GM23248 (cell line): ENCODE data around the gene TMC8. TPM values are rescaled to one million over a fixed set of nuclear protein-coding genes. Genes with fewer than 3 reads are reported as not detected.

Experiments used
- DNase-seq: peaks from one replicate; pipeline ENCODE4 v3.0.0-alpha.2; 2015
- H2AFZ ChIP-seq: fragments of 200-600 bp; sonication (generic); 2 replicates; pipeline ENCODE4 v1.6.1; 2016; ENCODE audit warnings: antibody characterized with exemption
- H3F3A ChIP-seq: fragments of 200-600 bp; sonication (generic); 2 replicates; pipeline ENCODE4 v1.6.1; 2016; ENCODE audit warnings: mild to moderate bottlenecking, antibody characterized with exemption, mixed run types; ENCODE audit not compliant: insufficient read depth
- H3K27ac ChIP-seq: fragments of 200-600 bp; sonication (generic); 2 replicates; pipeline ENCODE4 v1.5.1; 2016; ENCODE audit warnings: mild to moderate bottlenecking
- H3K27me3 ChIP-seq: fragments of 200-600 bp; sonication (generic); replicated peaks from 2 replicates; pipeline ENCODE4 v1.6.1; 2016; ENCODE audit warnings: mild to moderate bottlenecking; ENCODE audit not compliant: insufficient read depth
- H3K36me3 ChIP-seq: fragments of 200-600 bp; sonication (generic); 2 replicates; pipeline ENCODE4 v1.6.1; 2016; ENCODE audit warnings: low read depth, mild to moderate bottlenecking
- H3K4me1 ChIP-seq: fragments of 200-600 bp; sonication (generic); 2 replicates; pipeline ENCODE4 v1.6.1; 2016; ENCODE audit warnings: mild to moderate bottlenecking; ENCODE audit not compliant: insufficient read depth
- H3K4me2 ChIP-seq: fragments of 200-600 bp; sonication (generic); one replicate; pipeline ENCODE4 v1.6.1; 2016; ENCODE audit warnings: mild to moderate bottlenecking; ENCODE audit not compliant: unreplicated experiment
- H3K4me3 ChIP-seq: fragments of 200-600 bp; sonication (generic); 2 replicates; pipeline ENCODE4 v1.5.1; 2016; ENCODE audit warnings: mild to moderate bottlenecking
- H3K79me2 ChIP-seq: fragments of 200-600 bp; sonication (generic); 2 replicates; pipeline ENCODE4 v1.6.1; 2016; ENCODE audit warnings: mild to moderate bottlenecking; ENCODE audit not compliant: insufficient read depth
- H3K9ac ChIP-seq: fragments of 200-600 bp; sonication (generic); 2 replicates; pipeline ENCODE4 v1.6.1; 2016; ENCODE audit warnings: mild to moderate bottlenecking
- H3K9me2 ChIP-seq: fragments of 200-600 bp; sonication (generic); 2 replicates; pipeline ENCODE4 v1.6.1; 2016; ENCODE audit warnings: mixed run types, mild to moderate bottlenecking, moderate library complexity; ENCODE audit not compliant: insufficient read depth
- H3K9me3 ChIP-seq: fragments of 200-600 bp; sonication (generic); one replicate; pipeline ENCODE4 v1.6.1; 2017; ENCODE audit warnings: low read depth
- H4K20me1 ChIP-seq: fragments of 200-600 bp; sonication (generic); 2 replicates; pipeline ENCODE4 v1.6.0; 2016; ENCODE audit not compliant: insufficient read depth
- EZH2 ChIP-seq: fragments of 200-600 bp; sonication (generic); IDR thresholded peaks from 2 replicates; pipeline ENCODE4 v1.6.1; 2018; ENCODE audit warnings: antibody characterized with exemption, mild to moderate bottlenecking; ENCODE audit not compliant: insufficient read depth, poor library complexity, severe bottlenecking
- EZH2phosphoT487 ChIP-seq: fragments of 200-600 bp; sonication (generic); IDR thresholded peaks from 2 replicates; pipeline ENCODE4 v1.6.1; 2018; ENCODE audit warnings: antibody characterized with exemption, moderate library complexity, mild to moderate bottlenecking, low read depth; ENCODE audit not compliant: insufficient read depth
- WGBS, 2 experiments: methylation state at CpG; one replicate each; pipeline ENCODE4 v1.1.6; 2015 to 2017; ENCODE audit warnings: low lambda C conversion rate in 2 of 2, low coverage in 1 of 2; ENCODE audit errors: missing lambda C conversion rate in 2 of 2; 5-methylcytosine and 5-hydroxymethylcytosine counted together
- in situ Hi-C: fragments of 300-500 bp; cut with MboI; formaldehyde crosslinking; loops from 2 replicates; pipeline ENCODE4 v1.15.0; 2020
- polyA plus RNA-seq: library from polyadenylated mRNA; unstranded; fragments of >200 nt; fragmentation: Nextera tagmentation; extraction: Ambion mirVana; gene quantifications from 2 replicates; pipeline ENCODE4 v1.2.1, GENCODE V29; 2016
- total RNA-seq: library from RNA; depleted of rRNA; stranded (reverse); fragments of >200 nt; shearing (Covaris generic); gene quantifications from 2 replicates; pipeline ENCODE4 v1.2.3, GENCODE V29; 2014

Gene TMC8
- total and polyA plus RNA-seq, 2 experiments from 2014 or later, result not detected

DNA sequence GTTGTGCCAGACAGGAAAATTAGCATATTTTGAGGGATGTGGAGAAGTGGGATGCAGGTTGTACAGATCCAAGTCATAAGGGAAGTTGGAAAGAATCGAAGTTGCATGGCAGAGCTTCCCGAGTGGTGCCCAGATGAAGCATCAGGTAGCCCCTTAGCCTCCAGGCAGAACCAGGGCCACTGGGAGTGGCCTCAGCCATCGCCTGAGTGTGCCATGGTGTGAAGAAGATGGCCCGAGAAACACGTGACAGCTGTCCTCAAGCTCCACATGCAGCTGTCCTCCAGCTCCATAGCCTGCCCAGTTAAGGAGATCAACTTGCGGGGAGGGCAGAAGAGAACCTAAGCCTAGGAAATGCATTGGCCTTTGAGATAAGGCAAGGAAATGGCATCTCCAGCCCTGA is 35.5 kb upstream of the TMC8 start:
- DNase-seq, result no peak
- Histone ChIP-seq H3K36me3 (peaks cover 26% of the 10 kb centered on the region; the same call in 1 of the 2 replicates), H3F3A (no peaks in the 10 kb centered on the region), H3K27ac (no peak overlapping the region), H3K9ac (no peak overlapping the region), H3K9me3 (no peaks in the 10 kb centered on the region), H4K20me1 (no peaks in the 10 kb centered on the region), H2AFZ (no peak overlapping the region), H3K4me3 (no peak overlapping the region), H3K4me2 (no peak overlapping the region), H3K79me2 (no peaks in the 10 kb centered on the region), H3K4me1 (no peaks in the 10 kb centered on the region), H3K27me3 (no peaks in the 10 kb centered on the region), H3K9me2 (no peaks in the 10 kb centered on the region)
- TF ChIP-seq EZH2 (no peak), EZH2phosphoT487 (no peak)
- in situ Hi-C loops, result no loop called here
- 84 to 94% methylated on average over 6 of the region's 6 CpGs for WGBS, 2 experiments

DNA sequence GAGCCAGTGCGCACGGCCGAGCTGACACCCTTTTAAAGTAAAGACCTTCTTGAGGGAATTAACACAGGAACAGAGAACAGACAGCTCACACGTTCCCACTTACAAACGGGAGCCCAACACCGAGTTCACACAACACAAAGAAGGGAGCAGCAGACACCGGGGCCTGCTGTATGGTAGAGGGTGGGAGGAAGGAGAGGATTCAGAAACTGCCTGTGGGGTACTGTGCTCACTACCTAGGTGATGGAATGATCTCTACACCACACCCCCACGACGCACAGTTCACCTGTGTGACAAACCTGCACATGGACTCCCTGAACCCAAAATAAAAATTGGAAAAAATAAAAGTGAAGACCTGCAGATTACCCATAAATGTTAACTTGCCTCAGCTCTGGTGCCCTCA is 34.5 kb upstream of the TMC8 start:
- Histone ChIP-seq H3K4me1 (no peaks in the 10 kb centered on the region), H3K36me3 (peaks cover 22% of the 10 kb centered on the region; the same call in 1 of the 2 replicates), H3K27ac (no peak overlapping the region), H2AFZ (no peak overlapping the region), H3F3A (no peaks in the 10 kb centered on the region), H4K20me1 (no peaks in the 10 kb centered on the region), H3K4me3 (no peak overlapping the region), H3K27me3 (no peaks in the 10 kb centered on the region), H3K9me3 (no peaks in the 10 kb centered on the region), H3K79me2 (no peaks in the 10 kb centered on the region), H3K4me2 (no peak overlapping the region), H3K9me2 (no peaks in the 10 kb centered on the region), H3K9ac (no peak overlapping the region)
- DNase-seq, result no peak
- in situ Hi-C loops, result no loop called here
- WGBS, 2 experiments, result 90 to 93% methylated on average over 9 of the region's 9 CpGs
- no peak for TF ChIP-seq EZH2phosphoT487
- no peak for TF ChIP-seq EZH2

DNA sequence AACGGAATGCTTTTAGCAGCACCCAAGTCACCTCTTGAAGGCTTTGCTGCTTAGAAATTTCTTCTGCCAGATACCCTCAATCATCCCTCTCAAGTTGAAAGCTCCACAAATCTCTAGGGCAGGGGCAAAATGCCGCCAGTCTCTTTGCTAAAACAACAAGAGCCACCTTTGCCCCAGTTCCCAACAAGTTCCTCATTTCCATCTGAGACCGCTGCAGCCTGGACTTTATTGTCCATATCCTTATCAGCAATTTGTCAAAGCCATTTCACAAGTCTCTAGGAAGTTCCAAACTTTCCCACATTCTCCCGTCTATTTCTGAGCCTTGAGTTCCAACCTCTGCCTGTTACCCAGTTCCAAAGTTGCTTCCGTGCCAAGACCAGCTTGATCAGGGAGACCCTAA is 29.5 kb upstream of the TMC8 start:
- no peak for DNase-seq
- no peak overlapping the region for H2AFZ ChIP-seq
- H3K27ac ChIP-seq, result no peak overlapping the region
- 96% methylated on average over 5 of the region's 5 CpGs for WGBS, 2 experiments
- no peaks in the 10 kb centered on the region for H3K4me1 ChIP-seq
- no peak overlapping the region for H3K9ac ChIP-seq
- H4K20me1 ChIP-seq, result no peaks in the 10 kb centered on the region
- no peak overlapping the region for H3K4me2 ChIP-seq
- TF ChIP-seq EZH2 (no peak), EZH2phosphoT487 (no peak)
- no peaks in the 10 kb centered on the region for H3K9me2 ChIP-seq
- H3K4me3 ChIP-seq, result no peak overlapping the region
- H3F3A ChIP-seq, result no peaks in the 10 kb centered on the region
- H3K9me3 ChIP-seq, result no peaks in the 10 kb centered on the region
- H3K27me3 ChIP-seq, result no peaks in the 10 kb centered on the region
- in situ Hi-C loops, result no loop called here
- H3K36me3 ChIP-seq, result no peaks in the 10 kb centered on the region
- no peaks in the 10 kb centered on the region for H3K79me2 ChIP-seq

DNA sequence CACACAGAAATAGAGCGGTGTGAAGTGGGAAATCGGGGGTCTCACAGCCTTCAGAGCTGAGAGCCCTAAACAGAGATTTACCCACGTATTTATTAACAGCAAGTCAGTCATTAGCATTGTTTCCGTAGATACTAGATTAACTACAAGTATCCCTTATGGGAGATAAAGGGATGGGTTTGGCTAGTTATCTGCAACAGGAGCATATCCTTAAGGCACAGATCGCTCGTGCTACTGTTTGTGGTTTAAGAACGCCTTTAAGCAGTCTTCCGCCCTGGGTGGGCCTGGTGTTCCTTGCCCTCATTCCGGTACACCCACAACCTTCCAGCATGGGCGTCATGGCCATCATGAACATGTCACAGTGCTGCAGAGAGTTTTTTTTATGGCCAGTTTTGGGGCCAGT is 29.0 kb upstream of the TMC8 start:
- Histone ChIP-seq H3K9me2 (no peaks in the 10 kb centered on the region), H3K27ac (no peak overlapping the region), H3F3A (no peaks in the 10 kb centered on the region), H4K20me1 (no peaks in the 10 kb centered on the region), H3K9ac (no peak overlapping the region), H2AFZ (no peak overlapping the region), H3K27me3 (no peaks in the 10 kb centered on the region), H3K79me2 (no peaks in the 10 kb centered on the region), H3K4me1 (no peaks in the 10 kb centered on the region), H3K36me3 (no peaks in the 10 kb centered on the region), H3K9me3 (no peaks in the 10 kb centered on the region), H3K4me3 (no peak overlapping the region), H3K4me2 (no peak overlapping the region)
- 93 to 94% methylated on average over 10 of the region's 10 CpGs for WGBS, 2 experiments
- DNase-seq, result no peak
- in situ Hi-C loops, result no loop called here
- TF ChIP-seq EZH2phosphoT487 (no peak), EZH2 (no peak)

DNA sequence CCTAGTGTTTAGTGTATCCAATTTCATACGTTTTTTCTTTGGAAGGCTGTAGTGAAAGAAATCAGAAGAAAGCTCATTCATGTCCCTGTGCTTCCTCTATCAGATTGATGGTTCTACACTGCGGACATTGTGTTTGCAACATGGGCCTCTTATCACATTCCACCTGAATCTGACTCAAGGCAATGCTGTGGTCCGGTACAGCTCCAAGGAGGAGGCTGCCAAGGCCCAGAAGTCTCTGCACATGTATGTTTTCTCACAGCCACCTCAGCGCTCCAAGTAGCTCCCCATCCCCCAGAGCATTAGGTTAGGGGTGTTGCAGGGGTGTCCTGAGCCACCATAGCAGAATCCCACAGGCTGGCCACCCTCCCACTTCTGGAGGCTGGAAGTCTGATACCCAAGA is 27.3 kb upstream of the TMC8 start:
- 76 to 80% methylated on average over 4 of the region's 4 CpGs for WGBS, 2 experiments
- Histone ChIP-seq H3K27me3 (no peaks in the 10 kb centered on the region), H3K9ac (no peak overlapping the region), H3K9me3 (no peaks in the 10 kb centered on the region), H3K9me2 (no peaks in the 10 kb centered on the region), H4K20me1 (no peaks in the 10 kb centered on the region), H3K27ac (no peak overlapping the region), H3K4me1 (no peaks in the 10 kb centered on the region; the same call in 1 of the 2 replicates), H3F3A (no peaks in the 10 kb centered on the region), H3K4me3 (no peak overlapping the region), H2AFZ (no peak overlapping the region), H3K36me3 (no peaks in the 10 kb centered on the region), H3K4me2 (no peak overlapping the region), H3K79me2 (no peaks in the 10 kb centered on the region)
- no peak for DNase-seq
- TF ChIP-seq EZH2phosphoT487 (no peak), EZH2 (no peak)
- in situ Hi-C loops, result no loop called here
